Measurements from ENCODE around the gene TMUB2. TPM values are rescaled to one million over a fixed set of nuclear protein-coding genes. Genes with fewer than 3 reads are reported as not detected.
"Not testable (repeated sequence)": the region's sequence is repeated elsewhere in the genome, so short reads cannot be mapped to it uniquely, and the experiment has no call there.

Gene TMUB2
- polyA plus RNA-seq, 1 of the 3 experiments (the other 2 are of a cell fraction), result 49.5 TPM

DNA sequence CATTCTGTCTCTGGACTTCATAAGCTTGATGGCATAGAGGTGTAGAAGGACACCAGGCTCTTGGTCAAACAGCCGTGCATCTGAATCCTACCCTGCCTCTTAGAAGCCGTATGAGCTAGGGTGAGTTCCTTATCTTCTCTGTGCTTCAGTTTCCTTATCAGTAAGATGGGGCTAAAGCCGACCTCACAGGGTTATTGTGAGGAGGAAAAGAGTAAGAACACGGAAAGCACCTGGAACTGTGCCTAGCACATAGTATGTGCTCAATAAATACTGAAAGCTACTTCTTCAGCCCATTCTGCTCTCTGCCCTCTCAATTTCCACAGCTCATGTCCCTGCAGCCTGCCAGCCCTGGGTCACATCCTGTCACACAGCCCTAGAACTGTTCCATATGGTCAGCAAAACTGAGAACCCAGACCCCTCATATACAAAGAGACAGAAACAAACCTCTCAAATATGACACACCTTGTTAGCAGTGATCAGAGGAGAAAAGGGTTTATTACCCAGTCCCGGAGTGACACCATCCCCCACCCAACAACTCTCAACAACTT lies 49.7 kb downstream of the TMUB2 start:
- Histone ChIP-seq H3K9me3 (no peaks in the 10 kb centered on the region), H4K20me1 (ENCODE audit: insufficient read depth) (no peaks in the 10 kb centered on the region), H3K4me2 (no peak overlapping the region), H3K9ac (no peak overlapping the region), H3K79me2 (ENCODE audit: insufficient read depth) (no peaks in the 10 kb centered on the region), H3K36me3 (replicated peaks in 1 of 2; ENCODE audit: control insufficient read depth in 1 of 2, insufficient read depth in 2 of 2, low read length in 1 of 2) (no peaks in the 10 kb centered on the region), H3K27me3 (ENCODE audit: insufficient read depth) (no peaks in the 10 kb centered on the region), H2AFZ (ENCODE audit: low read depth) (no peak overlapping the region), H3F3A (replicated peaks; ENCODE audit: insufficient read depth) (no peaks in the 10 kb centered on the region), H3K4me3 (ENCODE audit: low read depth in 2 of 2, low read length in 1 of 2) (no peak overlapping the region), H3K27ac (ENCODE audit: low read depth in 2 of 2, low read length in 1 of 2) (no peak overlapping the region), H3K9me2 (no peaks in the 10 kb centered on the region), H3K4me1 (ENCODE audit: control insufficient read depth in 1 of 2, insufficient read depth in 2 of 2, low read depth in 1 of 2, low read length in 1 of 2) (0 out of 4 replicates have a peak, but pooled peaks cover 0 to 3% of the 10 kb centered on the region in 2 experiments)
- TF ChIP-seq SIN3A (IDR thresholded peaks at IDR 0.05; ENCODE audit: borderline replicate concordance, low read depth, low read length) (no peak), MXI1 (IDR thresholded peaks at IDR 0.05; ENCODE audit: low read depth, low read length) (no peak), SMC3 (IDR thresholded peaks at IDR 0.05; ENCODE audit: low read depth, low read length) (no peak), FOXJ3 (CRISPR knock-in tag; IDR thresholded peaks at IDR 0.05) (no peak), NFIC (IDR thresholded peaks at IDR 0.05; ENCODE audit: borderline replicate concordance) (no peak), JUND (IDR thresholded peaks at IDR 0.05) (no peak), EP300 (IDR thresholded peaks at IDR 0.05; ENCODE audit: borderline replicate concordance in 1 of 2, low read depth in 1 of 2, low read length in 1 of 2) (no peak), POLR2AphosphoS5 (IDR thresholded peaks at IDR 0.05; ENCODE audit: low read depth, low read length) (no peak), TEAD4 (IDR thresholded peaks at IDR 0.05; ENCODE audit: borderline replicate concordance, insufficient read depth) (no peak), ELF1 (IDR thresholded peaks at IDR 0.05) (no peak), FOSL2 (IDR thresholded peaks at IDR 0.05; ENCODE audit: borderline replicate concordance, low read depth) (no peak), RXRA (IDR thresholded peaks at IDR 0.05; ENCODE audit: borderline replicate concordance, low read depth) (no peak), NRF1 (IDR thresholded peaks at IDR 0.05; ENCODE audit: low read depth, low read length) (no peak)
- TF ChIP-seq, protein P1, sequence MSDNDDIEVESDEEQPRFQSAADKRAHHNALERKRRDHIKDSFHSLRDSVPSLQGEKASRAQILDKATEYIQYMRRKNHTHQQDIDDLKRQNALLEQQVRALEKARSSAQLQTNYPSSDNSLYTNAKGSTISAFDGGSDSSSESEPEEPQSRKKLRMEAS (IDR thresholded peaks at IDR 0.05; ENCODE audit: low read depth), result no peak
- TF ChIP-seq, protein P2, sequence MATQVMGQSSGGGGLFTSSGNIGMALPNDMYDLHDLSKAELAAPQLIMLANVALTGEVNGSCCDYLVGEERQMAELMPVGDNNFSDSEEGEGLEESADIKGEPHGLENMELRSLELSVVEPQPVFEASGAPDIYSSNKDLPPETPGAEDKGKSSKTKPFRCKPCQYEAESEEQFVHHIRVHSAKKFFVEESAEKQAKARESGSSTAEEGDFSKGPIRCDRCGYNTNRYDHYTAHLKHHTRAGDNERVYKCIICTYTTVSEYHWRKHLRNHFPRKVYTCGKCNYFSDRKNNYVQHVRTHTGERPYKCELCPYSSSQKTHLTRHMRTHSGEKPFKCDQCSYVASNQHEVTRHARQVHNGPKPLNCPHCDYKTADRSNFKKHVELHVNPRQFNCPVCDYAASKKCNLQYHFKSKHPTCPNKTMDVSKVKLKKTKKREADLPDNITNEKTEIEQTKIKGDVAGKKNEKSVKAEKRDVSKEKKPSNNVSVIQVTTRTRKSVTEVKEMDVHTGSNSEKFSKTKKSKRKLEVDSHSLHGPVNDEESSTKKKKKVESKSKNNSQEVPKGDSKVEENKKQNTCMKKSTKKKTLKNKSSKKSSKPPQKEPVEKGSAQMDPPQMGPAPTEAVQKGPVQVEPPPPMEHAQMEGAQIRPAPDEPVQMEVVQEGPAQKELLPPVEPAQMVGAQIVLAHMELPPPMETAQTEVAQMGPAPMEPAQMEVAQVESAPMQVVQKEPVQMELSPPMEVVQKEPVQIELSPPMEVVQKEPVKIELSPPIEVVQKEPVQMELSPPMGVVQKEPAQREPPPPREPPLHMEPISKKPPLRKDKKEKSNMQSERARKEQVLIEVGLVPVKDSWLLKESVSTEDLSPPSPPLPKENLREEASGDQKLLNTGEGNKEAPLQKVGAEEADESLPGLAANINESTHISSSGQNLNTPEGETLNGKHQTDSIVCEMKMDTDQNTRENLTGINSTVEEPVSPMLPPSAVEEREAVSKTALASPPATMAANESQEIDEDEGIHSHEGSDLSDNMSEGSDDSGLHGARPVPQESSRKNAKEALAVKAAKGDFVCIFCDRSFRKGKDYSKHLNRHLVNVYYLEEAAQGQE (IDR thresholded peaks at IDR 0.05; ENCODE audit: low read depth, low read length), result no peak
- TF ChIP-seq, protein P3, sequence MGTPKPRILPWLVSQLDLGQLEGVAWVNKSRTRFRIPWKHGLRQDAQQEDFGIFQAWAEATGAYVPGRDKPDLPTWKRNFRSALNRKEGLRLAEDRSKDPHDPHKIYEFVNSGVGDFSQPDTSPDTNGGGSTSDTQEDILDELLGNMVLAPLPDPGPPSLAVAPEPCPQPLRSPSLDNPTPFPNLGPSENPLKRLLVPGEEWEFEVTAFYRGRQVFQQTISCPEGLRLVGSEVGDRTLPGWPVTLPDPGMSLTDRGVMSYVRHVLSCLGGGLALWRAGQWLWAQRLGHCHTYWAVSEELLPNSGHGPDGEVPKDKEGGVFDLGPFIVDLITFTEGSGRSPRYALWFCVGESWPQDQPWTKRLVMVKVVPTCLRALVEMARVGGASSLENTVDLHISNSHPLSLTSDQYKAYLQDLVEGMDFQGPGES (IDR thresholded peaks at IDR 0.05; ENCODE audit: low read depth, low read length), result no peak
- TF ChIP-seq, protein P4, sequence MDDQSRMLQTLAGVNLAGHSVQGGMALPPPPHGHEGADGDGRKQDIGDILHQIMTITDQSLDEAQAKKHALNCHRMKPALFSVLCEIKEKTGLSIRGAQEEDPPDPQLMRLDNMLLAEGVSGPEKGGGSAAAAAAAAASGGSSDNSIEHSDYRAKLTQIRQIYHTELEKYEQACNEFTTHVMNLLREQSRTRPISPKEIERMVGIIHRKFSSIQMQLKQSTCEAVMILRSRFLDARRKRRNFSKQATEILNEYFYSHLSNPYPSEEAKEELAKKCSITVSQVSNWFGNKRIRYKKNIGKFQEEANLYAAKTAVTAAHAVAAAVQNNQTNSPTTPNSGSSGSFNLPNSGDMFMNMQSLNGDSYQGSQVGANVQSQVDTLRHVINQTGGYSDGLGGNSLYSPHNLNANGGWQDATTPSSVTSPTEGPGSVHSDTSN (IDR thresholded peaks at IDR 0.05), result no peak
- TF ChIP-seq, protein P5, sequence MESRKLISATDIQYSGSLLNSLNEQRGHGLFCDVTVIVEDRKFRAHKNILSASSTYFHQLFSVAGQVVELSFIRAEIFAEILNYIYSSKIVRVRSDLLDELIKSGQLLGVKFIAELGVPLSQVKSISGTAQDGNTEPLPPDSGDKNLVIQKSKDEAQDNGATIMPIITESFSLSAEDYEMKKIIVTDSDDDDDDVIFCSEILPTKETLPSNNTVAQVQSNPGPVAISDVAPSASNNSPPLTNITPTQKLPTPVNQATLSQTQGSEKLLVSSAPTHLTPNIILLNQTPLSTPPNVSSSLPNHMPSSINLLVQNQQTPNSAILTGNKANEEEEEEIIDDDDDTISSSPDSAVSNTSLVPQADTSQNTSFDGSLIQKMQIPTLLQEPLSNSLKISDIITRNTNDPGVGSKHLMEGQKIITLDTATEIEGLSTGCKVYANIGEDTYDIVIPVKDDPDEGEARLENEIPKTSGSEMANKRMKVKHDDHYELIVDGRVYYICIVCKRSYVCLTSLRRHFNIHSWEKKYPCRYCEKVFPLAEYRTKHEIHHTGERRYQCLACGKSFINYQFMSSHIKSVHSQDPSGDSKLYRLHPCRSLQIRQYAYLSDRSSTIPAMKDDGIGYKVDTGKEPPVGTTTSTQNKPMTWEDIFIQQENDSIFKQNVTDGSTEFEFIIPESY (IDR thresholded peaks at IDR 0.05; ENCODE audit: borderline replicate concordance, low read depth), result no peak
- WGBS (ENCODE audit: low lambda C conversion rate), result 71% methylated on average over 5 of the region's 5 CpGs
- no peak for DNase-seq
- POLR2A ChIA-PET, result no interaction called here
- CTCF ChIA-PET, result interaction anchor here (1.1 kb wide), 1 partner anchor 95 kb away, joined by 3 read pairs; no protein-coding TSS in a partner anchor

DNA sequence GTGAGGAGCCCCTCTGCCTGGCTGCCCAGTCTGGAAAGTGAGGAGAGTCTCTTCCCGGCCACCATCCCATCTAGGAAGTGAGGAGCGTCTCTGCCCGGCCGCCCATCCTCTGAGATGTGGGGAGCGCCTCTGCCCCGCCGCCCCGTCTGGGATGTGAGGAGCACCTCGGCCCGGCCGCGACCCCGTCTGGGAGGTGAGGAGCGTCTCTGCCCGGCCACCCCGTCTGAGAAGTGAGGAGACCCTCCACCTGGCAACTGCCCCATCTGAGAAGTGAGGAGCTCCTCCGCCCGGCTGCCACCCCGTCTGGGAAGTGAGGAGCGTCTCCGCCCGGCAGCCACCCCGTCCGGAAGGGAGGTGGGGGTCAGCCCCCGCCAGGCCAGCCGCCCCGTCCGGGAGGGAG lies 51.1 kb downstream of the TMUB2 start:
- H3K79me2 ChIP-seq (ENCODE audit: insufficient read depth); H3K9me3 ChIP-seq; H3K9ac ChIP-seq; H3K4me2 ChIP-seq; DNase-seq; H3K4me3 ChIP-seq (ENCODE audit: low read depth in 2 of 2, low read length in 1 of 2); H4K20me1 ChIP-seq (ENCODE audit: insufficient read depth); H3K27me3 ChIP-seq (ENCODE audit: insufficient read depth); H3K4me1 ChIP-seq (ENCODE audit: control insufficient read depth in 1 of 2, insufficient read depth in 2 of 2, low read depth in 1 of 2, low read length in 1 of 2); H3K36me3 ChIP-seq (replicated peaks in 1 of 2; ENCODE audit: control insufficient read depth in 1 of 2, insufficient read depth in 2 of 2, low read length in 1 of 2); H3K9me2 ChIP-seq; H2AFZ ChIP-seq (ENCODE audit: low read depth); CTCF ChIA-PET; POLR2A ChIA-PET; H3K27ac ChIP-seq (ENCODE audit: low read depth in 2 of 2, low read length in 1 of 2); H3F3A ChIP-seq (replicated peaks; ENCODE audit: insufficient read depth): not testable (repeated sequence)
- WGBS (ENCODE audit: low lambda C conversion rate), result 88% methylated on average over 10 of the region's 28 CpGs
